Muscle of back (tissue), 11 donors: ENCODE data around the gene DYNLRB1. TPM values are rescaled to one million over a fixed set of nuclear protein-coding genes. Genes with fewer than 3 reads are reported as not detected.
A peak's percentile ranks its signal among the peaks of the same experiment; 100 is the strongest.

Experiments used
- DNase-seq, 3 donors: peaks; one replicate each; pipeline versions ENCODE4 v3.0.0 to v3.0.0-alpha.2; 2013
- polyA plus RNA-seq, 10 donors: library from polyadenylated mRNA; unstranded; fragments of 120-200 nt; gene quantifications; one replicate each; pipeline ENCODE4 v1.2.1, GENCODE V29; 2013; ENCODE audit not compliant: insufficient read length in 10 of 10

Gene DYNLRB1
- polyA plus RNA-seq, 10 donors: 99.7 to 135 (median 116) TPM

- no peak for DNase-seq
These were observed 33.7 kb downstream of the DYNLRB1 start for GRCh38 chr20:34549929-34550305.

- no peak for DNase-seq
These were observed 36.3 kb downstream of the DYNLRB1 start for GRCh38 chr20:34552569-34552968.

- no peak for DNase-seq
These were observed 37.2 kb downstream of the DYNLRB1 start for GRCh38 chr20:34553366-34553867.

DNA sequence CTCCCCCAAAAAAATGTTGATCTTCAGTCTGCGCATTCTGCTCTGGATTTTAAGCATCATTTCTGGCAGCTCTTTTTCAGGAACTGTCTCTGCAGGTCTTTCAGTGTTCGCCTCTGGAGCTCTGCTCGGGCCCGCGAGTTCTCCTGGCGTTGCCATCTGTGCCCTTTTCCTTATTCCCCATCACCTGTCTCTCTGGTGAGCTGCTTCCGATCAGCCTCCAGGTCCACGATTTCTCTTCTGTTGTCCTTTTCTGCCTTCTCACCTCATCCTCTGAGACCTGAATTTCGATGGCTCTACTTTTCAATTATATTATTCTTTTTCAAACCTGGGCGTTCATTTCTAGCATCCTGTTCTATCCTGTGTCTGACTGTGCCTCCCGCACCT, 41.7 kb downstream of the DYNLRB1 start:
- no peak for DNase-seq

DNA sequence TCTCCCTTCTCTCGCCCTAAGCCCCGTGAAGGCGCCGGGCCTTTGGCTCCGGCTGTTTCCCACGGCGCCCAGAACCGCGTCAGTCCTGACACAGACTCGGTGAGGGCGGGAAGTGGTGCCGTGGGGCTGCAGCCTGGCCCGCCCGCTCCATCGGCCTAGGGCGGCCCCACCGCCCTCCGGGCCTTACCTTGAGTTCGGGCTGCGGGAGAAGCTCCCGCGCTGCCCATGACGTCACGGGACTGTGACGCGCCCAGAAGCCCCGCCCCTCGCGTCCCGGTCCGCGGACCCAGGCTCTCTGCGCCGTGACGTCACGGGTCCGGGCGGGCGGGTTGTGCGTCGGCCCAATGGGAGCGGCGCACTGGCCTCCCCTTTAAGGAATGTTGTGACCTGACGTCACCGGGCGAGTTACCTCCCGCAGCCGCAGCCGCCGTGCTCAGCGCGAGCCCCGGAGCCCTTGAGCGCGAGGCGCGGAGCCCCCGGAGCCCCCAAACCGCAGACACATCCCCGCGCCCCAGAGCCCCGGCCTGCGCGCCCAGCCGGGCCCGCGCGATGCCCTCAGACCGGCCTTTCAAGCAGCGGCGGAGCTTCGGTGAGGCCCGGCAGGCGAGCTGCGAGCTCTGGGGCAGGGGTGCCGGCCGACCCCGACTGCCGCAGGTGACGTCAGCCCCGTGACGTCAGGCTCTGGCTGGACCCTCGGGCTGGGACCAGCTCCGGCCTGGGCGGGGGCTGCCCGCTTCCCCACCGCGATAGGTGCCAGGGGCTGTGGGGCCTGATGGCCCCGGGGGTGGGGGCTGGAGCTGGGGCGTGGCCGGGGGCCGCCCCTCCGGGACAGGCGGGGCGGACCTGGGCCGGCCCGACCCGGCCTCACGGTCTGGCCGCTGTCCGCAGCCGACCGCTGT, 42.3 kb downstream of the DYNLRB1 start, which contains the start of gene MAP1LC3A:
Gene MAP1LC3A, plus strand, starts transcription at position 399 of the 899 bp plus-strand sequence. Its CDS starts 151 bp downstream, at position 550.
- peak; percentile 94 to 98 (median 97) for DNase-seq

DNA sequence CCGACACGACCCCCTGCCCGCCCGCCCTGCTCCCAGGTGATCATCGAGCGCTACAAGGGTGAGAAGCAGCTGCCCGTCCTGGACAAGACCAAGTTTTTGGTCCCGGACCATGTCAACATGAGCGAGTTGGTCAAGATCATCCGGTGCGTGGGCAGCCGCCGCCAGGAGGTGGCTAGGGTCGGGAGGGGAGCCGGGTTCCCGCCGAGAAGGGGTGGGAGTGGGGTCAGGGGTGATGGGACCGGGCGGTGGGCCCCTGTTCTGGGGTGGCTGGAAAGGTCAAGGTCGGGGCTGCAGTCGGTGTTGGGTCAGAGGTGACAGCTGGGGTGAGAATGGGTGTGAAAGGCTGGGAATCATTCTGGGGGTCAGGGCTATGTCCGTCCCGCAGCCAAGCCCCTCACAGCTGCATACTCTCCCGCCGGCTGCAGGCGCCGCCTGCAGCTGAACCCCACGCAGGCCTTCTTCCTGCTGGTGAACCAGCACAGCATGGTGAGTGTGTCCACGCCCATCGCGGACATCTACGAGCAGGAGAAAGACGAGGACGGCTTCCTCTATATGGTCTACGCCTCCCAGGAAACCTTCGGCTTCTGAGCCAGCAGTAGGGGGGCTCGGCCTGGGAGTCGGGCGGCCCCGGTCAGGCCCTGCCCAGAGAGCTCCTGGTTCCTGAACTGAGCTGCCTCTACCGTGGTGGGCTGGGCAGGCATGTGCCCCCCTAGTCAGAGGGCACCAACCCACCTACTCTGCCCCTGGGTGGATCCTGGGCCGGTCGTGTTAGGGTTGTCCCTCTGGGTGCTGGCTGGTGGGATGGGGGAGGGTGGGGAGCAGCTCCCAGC, 43.3 kb downstream of the DYNLRB1 start:
- peak in 2 of 3 donors; percentile 30 to 51 for DNase-seq

DNA sequence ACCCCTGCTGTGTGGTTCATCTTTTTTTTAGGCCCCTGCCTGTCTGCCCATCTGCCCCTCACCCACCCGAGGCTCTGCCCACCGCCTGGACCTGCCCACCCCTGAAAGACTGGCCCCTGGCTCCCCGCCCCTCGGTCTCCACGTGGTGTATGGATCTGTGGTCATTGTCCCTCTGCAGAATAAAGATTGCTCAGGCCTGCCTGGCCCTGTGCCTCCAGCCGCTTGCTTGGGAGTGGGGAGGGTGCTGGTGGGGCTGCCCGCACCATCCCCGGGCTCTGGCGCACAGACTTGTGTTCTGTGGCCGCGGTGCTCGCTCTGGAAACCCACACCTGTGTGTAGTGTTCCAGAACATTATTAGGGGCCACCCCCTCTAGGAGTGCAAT, 43.9 kb downstream of the DYNLRB1 start:
- DNase-seq: no peak

GRCh38 chr20:34560614-34561013, 44.4 kb downstream of the DYNLRB1 start:
- no peak for DNase-seq

DNA sequence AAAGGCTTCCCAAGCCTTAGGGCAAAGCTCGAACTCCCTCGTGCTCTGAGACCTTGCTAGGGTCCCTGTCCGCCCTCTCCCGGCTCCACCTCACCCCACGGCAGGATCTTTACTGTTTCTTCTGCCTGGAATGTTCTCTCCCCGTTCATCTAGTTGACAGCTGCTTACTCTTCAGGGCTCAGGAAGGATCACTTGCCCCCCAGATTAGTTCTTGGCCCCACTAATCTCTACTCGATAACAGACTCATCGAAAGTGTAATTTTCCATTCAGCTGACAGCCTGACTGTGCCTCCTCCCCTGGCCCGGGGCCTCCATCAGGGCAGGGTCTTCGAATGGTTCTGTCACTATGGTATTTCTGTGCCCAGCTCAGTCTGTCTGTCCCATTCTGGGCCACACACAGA, 45.4 kb downstream of the DYNLRB1 start:
- no peak for DNase-seq

- DNase-seq: no peak
These were observed 46.4 kb downstream of the DYNLRB1 start for GRCh38 chr20:34562641-34563040.

- no peak for DNase-seq
These were observed 48.6 kb downstream of the DYNLRB1 start for GRCh38 chr20:34564833-34565232.

- DNase-seq: no peak
These were observed 51.0 kb downstream of the DYNLRB1 start for GRCh38 chr20:34566978-34567891.

DNA sequence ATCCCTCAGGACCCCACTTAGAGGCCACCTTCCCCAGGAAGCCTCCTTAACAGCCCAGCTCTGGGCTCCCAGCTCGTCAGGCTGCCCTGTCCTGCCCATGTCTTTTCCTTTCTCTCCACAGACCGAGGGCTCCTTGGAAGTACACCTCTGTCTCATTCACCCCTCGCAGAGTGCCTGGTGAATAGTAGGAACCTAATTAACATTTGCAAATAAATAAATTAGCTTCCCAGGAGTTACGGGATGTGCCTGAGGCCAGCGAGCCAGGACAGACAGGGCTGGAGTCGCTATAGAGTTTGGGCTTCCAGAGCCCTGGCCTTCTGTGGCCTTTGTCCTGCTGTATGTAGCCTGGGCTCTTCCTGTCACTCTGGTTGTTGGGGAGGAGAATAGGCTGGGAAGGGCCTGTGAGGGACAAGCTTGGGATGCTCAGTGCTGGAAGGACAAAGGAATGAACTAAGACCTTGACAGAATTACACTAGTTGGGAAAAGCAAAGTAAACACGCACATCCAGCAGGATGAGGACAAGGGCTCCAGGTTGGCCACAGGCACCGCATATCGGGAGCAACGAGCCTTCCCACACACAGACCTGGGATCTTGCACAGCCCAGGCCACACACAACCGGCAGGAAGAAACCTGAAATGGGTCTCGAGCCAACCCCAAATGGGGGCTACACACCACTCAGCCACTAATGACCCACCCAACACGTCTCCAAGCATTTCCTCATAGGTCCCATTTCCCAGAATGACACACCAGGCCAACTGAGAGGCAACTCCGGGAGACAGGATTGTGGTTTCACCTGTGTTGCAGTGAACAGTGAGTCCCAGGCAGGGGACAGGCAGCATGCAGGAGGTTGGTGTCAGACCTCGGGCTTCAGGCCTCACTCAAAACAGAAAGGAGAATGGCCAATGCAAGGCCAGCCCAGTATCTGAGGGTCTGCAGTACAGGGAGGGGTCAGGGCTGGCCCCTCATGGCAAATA, 52.0 kb downstream of the DYNLRB1 start:
- DNase-seq: no peak

- DNase-seq: no peak
These were observed 53.4 kb downstream of the DYNLRB1 start for GRCh38 chr20:34569598-34569997.

GRCh38 chr20:34570859-34571306, 54.7 kb downstream of the DYNLRB1 start:
- peak in 1 of 3 donors; percentile 47 for DNase-seq

GRCh38 chr20:34571753-34572152, 55.5 kb downstream of the DYNLRB1 start:
- DNase-seq: no peak

- DNase-seq: no peak
These were observed 57.5 kb downstream of the DYNLRB1 start for GRCh38 chr20:34573541-34574300.

DNA sequence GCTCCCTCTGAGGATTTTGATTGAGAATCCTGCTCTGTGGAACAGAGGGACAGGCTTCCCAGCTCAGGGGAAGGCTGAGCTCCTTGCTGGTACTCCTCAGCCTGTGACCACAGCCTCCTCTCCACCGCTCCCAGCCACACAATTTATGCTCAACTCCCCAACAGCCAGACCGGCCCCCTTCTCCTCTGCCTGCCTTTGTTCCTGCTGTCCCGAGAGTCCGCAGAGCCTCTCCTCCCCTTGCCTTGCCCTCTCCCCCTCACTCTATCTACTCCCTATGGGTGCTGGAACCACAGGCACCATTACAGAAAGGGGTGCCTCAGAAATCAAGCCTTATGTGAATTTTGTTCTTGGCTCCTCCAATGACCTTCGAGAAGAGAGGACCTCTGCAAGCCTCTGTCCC, 58.2 kb downstream of the DYNLRB1 start:
- no peak for DNase-seq

- no peak for DNase-seq
These were observed 58.6 kb downstream of the DYNLRB1 start for GRCh38 chr20:34574861-34575260.
